Smooth muscle cell (in vitro differentiated cells): Measurements from ENCODE around the gene NSF. TPM values are rescaled to one million over a fixed set of nuclear protein-coding genes. Genes with fewer than 3 reads are reported as not detected.
A peak's percentile ranks its signal among the peaks of the same experiment; 100 is the strongest.
"Not testable (repeated sequence)": the region's sequence is repeated elsewhere in the genome, so short reads cannot be mapped to it uniquely, and the experiment has no call there.

Experiments used
- DNase-seq: peaks from one replicate; lab custom pipeline; 2025; ENCODE audit not compliant: unreplicated experiment; lab: John Stamatoyannopoulos, UW
- H2AFZ ChIP-seq: fragments of 200-600 bp; sonication (generic); 2 replicates; pipeline ENCODE4 v1.6.0; 2016; ENCODE audit warnings: antibody characterized with exemption, low read depth, mild to moderate bottlenecking
- H3F3A ChIP-seq: fragments of 200-600 bp; sonication (generic); 2 replicates; pipeline ENCODE4 v1.6.0; 2017; ENCODE audit warnings: antibody characterized with exemption, low read depth
- H3K27ac ChIP-seq: fragments of 200-600 bp; sonication (generic); 2 replicates; pipeline ENCODE4 v1.5.1; 2016; ENCODE audit warnings: low read depth, mild to moderate bottlenecking
- H3K27me3 ChIP-seq: fragments of 200-600 bp; sonication (generic); 2 replicates; pipeline ENCODE4 v1.6.1; 2016; ENCODE audit warnings: low read depth, mild to moderate bottlenecking
- H3K36me3 ChIP-seq: fragments of 200-600 bp; sonication (generic); 2 replicates; pipeline ENCODE4 v1.5.1; 2016; ENCODE audit warnings: low read depth
- H3K4me1 ChIP-seq: fragments of 200-600 bp; sonication (generic); 2 replicates; pipeline ENCODE4 v1.5.1; 2016; ENCODE audit warnings: low read depth
- H3K4me2 ChIP-seq: fragments of 200-600 bp; sonication (generic); 2 replicates; pipeline ENCODE4 v1.6.0; 2016; ENCODE audit warnings: mild to moderate bottlenecking
- H3K4me3 ChIP-seq: fragments of 200-600 bp; sonication (generic); 2 replicates; pipeline ENCODE4 v1.5.1; 2016; ENCODE audit warnings: mild to moderate bottlenecking
- H3K79me2 ChIP-seq: fragments of 200-600 bp; sonication (generic); 2 replicates; pipeline ENCODE4 v1.6.0; 2016; ENCODE audit warnings: low read depth, mild to moderate bottlenecking
- H3K9ac ChIP-seq: fragments of 200-600 bp; sonication (generic); 2 replicates; pipeline ENCODE4 v1.6.0; 2016; ENCODE audit warnings: low read depth
- H3K9me3 ChIP-seq: fragments of 200-600 bp; sonication (generic); replicated peaks from 2 replicates; pipeline ENCODE4 v1.5.1; 2016; ENCODE audit warnings: low read depth
- H4K20me1 ChIP-seq: fragments of 200-600 bp; sonication (generic); 2 replicates; pipeline ENCODE4 v1.6.0; 2016; ENCODE audit warnings: low read depth
- WGBS: methylation state at CpG from one replicate; pipeline ENCODE4 v1.1.7; 2016; ENCODE audit warnings: low lambda C conversion rate; 5-methylcytosine and 5-hydroxymethylcytosine counted together
- polyA plus RNA-seq: library from polyadenylated mRNA; unstranded; fragments of >200 nt; fragmentation: Nextera tagmentation; extraction: Ambion mirVana; gene quantifications from 2 replicates; pipeline ENCODE4 v1.2.1, GENCODE V29; 2016
- total RNA-seq: library from RNA; depleted of rRNA; stranded (reverse); fragments of >200 nt; gene quantifications from 2 replicates; pipeline ENCODE4 v1.2.3, GENCODE V29; 2014
- TF ChIP-seq, protein P1 (sequence below): fragments of 200-600 bp; sonication (generic); IDR thresholded peaks from 2 replicates; pipeline ENCODE4 v1.5.1; 2017; ENCODE audit warnings: borderline replicate concordance, mild to moderate bottlenecking, antibody characterized with exemption; ENCODE audit not compliant: insufficient read depth, poor library complexity, severe bottlenecking

Gene NSF
- total and polyA plus RNA-seq, 2 experiments from 2014 or later, result 27.7 to 34.0 TPM

DNA sequence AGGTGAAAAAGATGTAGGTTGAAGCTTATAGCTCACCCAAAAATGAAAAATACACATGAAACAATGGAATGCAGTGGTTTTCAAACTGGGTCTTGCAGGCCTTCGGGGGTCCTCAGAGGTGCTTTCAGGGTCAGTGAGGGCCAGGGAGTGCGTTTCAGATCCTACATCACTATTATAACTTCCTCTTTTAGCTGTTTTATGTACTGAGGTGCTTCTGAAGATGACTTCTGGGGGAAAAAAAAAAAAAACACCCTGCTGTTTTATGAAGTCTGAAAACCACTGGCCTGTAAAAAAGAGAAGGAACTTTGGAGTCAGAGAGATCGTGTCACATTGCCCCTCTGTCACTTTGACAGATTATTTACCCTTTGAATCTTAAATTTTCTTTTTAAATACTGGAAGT is 102.8 kb downstream of the NSF start:
- H3K4me3 ChIP-seq, H4K20me1 ChIP-seq, H2AFZ ChIP-seq, DNase-seq, H3K9ac ChIP-seq, H3K4me1 ChIP-seq, H3K79me2 ChIP-seq, H3K27me3 ChIP-seq, H3K27ac ChIP-seq, H3K9me3 ChIP-seq, H3F3A ChIP-seq, H3K4me2 ChIP-seq, H3K36me3 ChIP-seq: not testable (repeated sequence)
- 96% methylated on average over 2 of the region's 3 CpGs for WGBS

DNA sequence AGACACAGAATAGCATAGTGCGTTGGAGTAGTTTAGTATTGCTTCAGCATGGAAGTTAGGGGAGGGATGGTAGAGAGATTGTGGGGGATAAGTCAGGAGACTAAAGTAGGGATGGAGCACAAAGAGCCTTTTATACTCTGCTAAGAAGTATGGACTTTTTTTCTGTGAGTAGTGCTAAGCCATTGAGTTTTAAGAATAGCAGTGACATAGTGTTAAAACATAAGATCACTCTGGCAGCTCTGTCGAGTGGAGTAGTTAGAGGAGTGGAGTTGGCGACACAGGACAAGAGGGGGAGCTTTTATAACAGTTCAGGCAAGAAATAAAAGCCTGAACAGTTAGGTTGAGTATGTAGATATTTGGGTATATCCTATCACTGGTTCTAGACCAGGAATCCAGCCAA is 106.1 kb downstream of the NSF start:
- H3K36me3 ChIP-seq, result not testable (repeated sequence)

DNA sequence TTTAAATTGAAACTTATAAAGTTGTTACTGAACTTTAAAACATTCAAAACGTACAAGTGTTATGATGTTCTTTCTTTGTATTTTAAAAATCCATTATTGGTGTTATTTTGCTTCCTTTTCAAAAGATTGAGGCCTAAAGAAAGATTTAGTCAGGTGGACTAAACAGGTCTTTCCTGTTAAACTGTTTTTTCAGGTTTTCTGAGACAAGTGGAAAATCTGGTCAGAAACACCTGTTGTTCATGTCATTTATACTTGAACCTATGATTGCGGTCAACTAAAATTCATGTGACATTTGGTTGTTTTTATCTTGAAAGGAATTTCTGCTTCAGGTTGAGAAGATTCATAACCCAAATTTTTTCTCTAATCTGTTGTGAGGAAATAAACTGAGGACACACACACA is 108.5 kb downstream of the NSF start:
- not testable (repeated sequence) for H3K4me1 ChIP-seq, H3K27me3 ChIP-seq, H3K27ac ChIP-seq, H2AFZ ChIP-seq, H3F3A ChIP-seq, DNase-seq, H3K9me3 ChIP-seq, H3K36me3 ChIP-seq, H3K9ac ChIP-seq, H3K79me2 ChIP-seq, H4K20me1 ChIP-seq, H3K4me2 ChIP-seq, H3K4me3 ChIP-seq
- WGBS, result no CpG with 5 or more reads among the region's 2 CpGs

More for the DNA sequence above, 106.1 kb downstream of the NSF start:
- WGBS, result no CpG with 5 or more reads among the region's 3 CpGs
- not testable (repeated sequence) for H4K20me1 ChIP-seq, H3K9ac ChIP-seq, H3K79me2 ChIP-seq, DNase-seq, H3K9me3 ChIP-seq, H3K27me3 ChIP-seq, H3K4me3 ChIP-seq, H3F3A ChIP-seq, H3K4me2 ChIP-seq, H3K27ac ChIP-seq, H3K4me1 ChIP-seq, H2AFZ ChIP-seq

DNA sequence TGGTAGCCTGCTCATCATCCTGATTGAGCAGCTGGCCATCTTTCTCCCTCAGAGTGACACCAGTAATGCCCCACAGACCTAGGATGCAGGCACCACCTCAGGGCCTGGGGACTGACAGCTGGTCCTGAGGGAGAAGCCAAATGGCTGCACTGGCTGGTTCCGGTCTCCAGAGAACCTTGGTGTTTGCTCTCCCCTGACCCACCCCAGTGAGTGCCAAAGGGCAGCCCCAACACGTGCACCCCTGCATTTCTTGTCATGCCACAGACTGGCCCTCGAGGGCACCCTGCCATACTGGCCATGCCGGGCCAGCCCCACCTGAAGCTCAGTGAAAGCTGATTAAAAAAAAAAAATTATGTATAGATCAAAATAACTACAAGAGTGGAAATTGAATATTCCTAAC is 127.5 kb downstream of the NSF start:
- Histone ChIP-seq H3K27me3 (no peaks in the 10 kb centered on the region), H3K36me3 (no peaks in the 10 kb centered on the region), H3K9me3 (no peaks in the 10 kb centered on the region), H3K4me3 (no peak overlapping the region), H3K9ac (no peak overlapping the region), H2AFZ (no peak overlapping the region), H4K20me1 (no peaks in the 10 kb centered on the region), H3K4me1 (peaks cover 16% of the 10 kb centered on the region), H3K79me2 (no peaks in the 10 kb centered on the region), H3K4me2 (no peak overlapping the region), H3K27ac (no peak overlapping the region), H3F3A (peaks cover 3% of the 10 kb centered on the region)
- DNase-seq, result no peak
- TF ChIP-seq, protein P1, sequence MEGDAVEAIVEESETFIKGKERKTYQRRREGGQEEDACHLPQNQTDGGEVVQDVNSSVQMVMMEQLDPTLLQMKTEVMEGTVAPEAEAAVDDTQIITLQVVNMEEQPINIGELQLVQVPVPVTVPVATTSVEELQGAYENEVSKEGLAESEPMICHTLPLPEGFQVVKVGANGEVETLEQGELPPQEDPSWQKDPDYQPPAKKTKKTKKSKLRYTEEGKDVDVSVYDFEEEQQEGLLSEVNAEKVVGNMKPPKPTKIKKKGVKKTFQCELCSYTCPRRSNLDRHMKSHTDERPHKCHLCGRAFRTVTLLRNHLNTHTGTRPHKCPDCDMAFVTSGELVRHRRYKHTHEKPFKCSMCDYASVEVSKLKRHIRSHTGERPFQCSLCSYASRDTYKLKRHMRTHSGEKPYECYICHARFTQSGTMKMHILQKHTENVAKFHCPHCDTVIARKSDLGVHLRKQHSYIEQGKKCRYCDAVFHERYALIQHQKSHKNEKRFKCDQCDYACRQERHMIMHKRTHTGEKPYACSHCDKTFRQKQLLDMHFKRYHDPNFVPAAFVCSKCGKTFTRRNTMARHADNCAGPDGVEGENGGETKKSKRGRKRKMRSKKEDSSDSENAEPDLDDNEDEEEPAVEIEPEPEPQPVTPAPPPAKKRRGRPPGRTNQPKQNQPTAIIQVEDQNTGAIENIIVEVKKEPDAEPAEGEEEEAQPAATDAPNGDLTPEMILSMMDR, result no peak
- WGBS, result 98% methylated on average over 4 of the region's 4 CpGs

DNA sequence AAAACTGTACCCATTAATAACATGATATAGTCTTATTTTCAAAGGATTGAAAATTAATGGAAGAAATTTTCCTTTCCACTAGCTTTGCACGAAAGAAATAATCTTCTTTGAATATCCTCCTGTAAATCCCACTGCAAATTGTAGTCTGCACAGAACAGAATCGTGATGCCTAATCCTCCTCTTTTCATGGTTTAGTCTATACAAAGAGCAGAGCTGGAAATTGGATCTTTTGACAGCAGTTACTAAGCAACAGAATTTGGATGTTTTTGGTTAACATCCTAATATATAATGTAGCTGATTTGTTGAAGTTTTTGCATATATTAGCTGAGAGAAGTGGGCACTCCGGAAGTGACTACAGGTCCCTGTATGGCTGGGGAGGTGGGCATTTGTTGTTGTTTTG is 129.4 kb downstream of the NSF start:
- peak overlapping the region; percentile 72 for H3K27ac ChIP-seq
- TF ChIP-seq, protein P1, result no peak
- H4K20me1 ChIP-seq, result no peaks in the 10 kb centered on the region
- peak overlapping the region; percentile 51 for H3K9ac ChIP-seq
- H3K4me3 ChIP-seq, result no peak overlapping the region
- H3F3A ChIP-seq, result peaks cover 3% of the 10 kb centered on the region
- H3K4me1 ChIP-seq, result peaks cover 16% of the 10 kb centered on the region
- H3K9me3 ChIP-seq, result no peaks in the 10 kb centered on the region
- no peaks in the 10 kb centered on the region for H3K36me3 ChIP-seq
- H3K79me2 ChIP-seq, result no peaks in the 10 kb centered on the region
- no peaks in the 10 kb centered on the region for H3K27me3 ChIP-seq
- DNase-seq, result no peak
- no peak overlapping the region for H2AFZ ChIP-seq
- peak overlapping the region; percentile 69 for H3K4me2 ChIP-seq
- WGBS, result 37% methylated on average over 3 of the region's 3 CpGs
